Esophagus squamous epithelium (tissue), 5 donors: ENCODE measurements around the gene MKRN2OS. TPM values are rescaled to one million over a fixed set of nuclear protein-coding genes. Genes with fewer than 3 reads are reported as not detected.

Source experiments
- DNase-seq: peaks from one replicate; lab custom pipeline; 2025; lab: John Stamatoyannopoulos, UW
- H3K27ac ChIP-seq, 4 donors: fragments of 200-600 bp; sonication (generic); one replicate each; pipeline ENCODE4 v1.5.1; 2016 to 2019; ENCODE audit warnings: mild to moderate bottlenecking in 1 of 4
- H3K27me3 ChIP-seq, 4 donors: fragments of 200-600 bp; sonication (generic); 1 replicate in 3 of 4; 2 replicates in 1 of 4; pipeline versions ENCODE4 v1.5.1 to v1.6.0; 2017 to 2021; ENCODE audit warnings: antibody characterized with exemption in 1 of 4
- H3K36me3 ChIP-seq, 3 donors: fragments of 200-600 bp; sonication (generic); one replicate each; pipeline ENCODE4 v1.5.1; 2016 to 2019
- H3K4me1 ChIP-seq, 3 donors: fragments of 200-600 bp; sonication (generic); one replicate each; pipeline ENCODE4 v1.5.1; 2017 to 2019
- H3K4me3 ChIP-seq, 4 donors: fragments of 200-600 bp; sonication (generic); 1 replicate in 3 of 4; 2 replicates in 1 of 4; pipeline ENCODE4 v1.5.1; 2016 to 2019; ENCODE audit warnings: mild to moderate bottlenecking in 2 of 4, moderate library complexity in 1 of 4
- H3K9me3 ChIP-seq, 3 donors: fragments of 200-600 bp; sonication (generic); one replicate each; pipeline ENCODE4 v1.5.1; 2016 to 2019
- CTCF ChIP-seq, 6 experiments: fragments of 450-650 bp in 4 of 6; fragments of 200-600 bp in 2 of 6; sonication (generic) in 2 of 6; IDR thresholded peaks; one replicate each; pipeline ENCODE4 v1.5.1; 2016 to 2019; ENCODE audit warnings: antibody characterized with exemption in 6 of 6, mild to moderate bottlenecking in 4 of 6, moderate library complexity in 4 of 6
- POLR2A ChIP-seq, 4 donors: fragments of 450-650 bp; IDR thresholded peaks; one replicate each; pipeline ENCODE4 v1.6.1; 2017; ENCODE audit warnings: antibody characterized with exemption in 4 of 4, mild to moderate bottlenecking in 4 of 4, moderate library complexity in 3 of 4
- WGBS, 2 donors: methylation state at CpG; one replicate each; pipeline ENCODE4 v1.1.5; 2018; 5-methylcytosine and 5-hydroxymethylcytosine counted together
- intact Hi-C: fragments of 100-400 bp; cut with DNase I; formaldehyde crosslinking; loops from one replicate; pipeline ENCODE4 v1.15.0; 2022
- total RNA-seq, 4 donors: library from RNA; depleted of rRNA; stranded (reverse); fragments of >200 nt; gene quantifications; one replicate each; pipeline ENCODE4 v1.1.0, GENCODE V29; 2016
- donor health status: DM: yes; HTN: yes; CAD: no.

MKRN2OS gene
- total RNA-seq, 4 donors from 2014 or later = 0.97 to 7.6 (median 2.5) TPM

GRCh38 chr3:12568747-12569146, 23.4 kb upstream of the MKRN2OS start:
- intact Hi-C loops = no loop called here
- peaks cover 0 to 4% (median 0%) of the 10 kb centered on the region in 3 donors for H3K9me3 ChIP-seq
- H3K27me3 ChIP-seq = no peaks in the 10 kb centered on the region
- 33 to 49% methylated on average over 3 of the region's 3 CpGs for whole genome bisulfite sequencing, 2 donors
- TF ChIP-seq POLR2A (IDR thresholded peaks at IDR 0.05) = no peak
- TF ChIP-seq CTCF (IDR thresholded peaks at IDR 0.05) = no peak
- no peak overlapping the region for H3K4me3 ChIP-seq
- H3K4me1 ChIP-seq = peaks cover 0 to 24% (median 9%) of the 10 kb centered on the region in 3 donors
- no peak for DNase-seq
- no peak overlapping the region for H3K27ac ChIP-seq
- H3K36me3 ChIP-seq = peaks cover 30 to 56% (median 46%) of the 10 kb centered on the region in 3 donors

- DNase-seq = no peak
- TF ChIP-seq POLR2A (IDR thresholded peaks at IDR 0.05) = no peak
- no peak for TF ChIP-seq CTCF (IDR thresholded peaks at IDR 0.05)
- no peaks in the 10 kb centered on the region for H3K27me3 ChIP-seq
- H3K27ac ChIP-seq = no peak overlapping the region
- intact Hi-C loops = no loop called here
- peaks cover 16 to 39% (median 29%) of the 10 kb centered on the region in 3 donors for H3K36me3 ChIP-seq
- no peak overlapping the region for H3K4me3 ChIP-seq
- peaks cover 0 to 38% (median 11%) of the 10 kb centered on the region in 3 donors for H3K4me1 ChIP-seq
- peaks cover 0 to 4% (median 0%) of the 10 kb centered on the region in 3 donors for H3K9me3 ChIP-seq
These were observed 21.7 kb upstream of the MKRN2OS start for GRCh38 chr3:12566976-12567375.

GRCh38 chr3:12562451-12562850, 17.2 kb upstream of the MKRN2OS start:
- intact Hi-C loops = no loop called here
- no peak overlapping the region for H3K27ac ChIP-seq
- H3K4me1 ChIP-seq = peaks cover 0 to 66% (median 15%) of the 10 kb centered on the region in 3 donors
- 58 to 60% methylated on average over 1 of the region's 1 CpG for WGBS, 2 donors
- no peak overlapping the region for H3K4me3 ChIP-seq
- no peak for TF ChIP-seq POLR2A (IDR thresholded peaks at IDR 0.05)
- TF ChIP-seq CTCF (IDR thresholded peaks at IDR 0.05) = no peak
- no peak for DNase-seq
- peaks cover 0 to 4% (median 0%) of the 10 kb centered on the region in 3 donors for H3K9me3 ChIP-seq
- no peaks in the 10 kb centered on the region for H3K27me3 ChIP-seq
- peaks cover 0 to 5% (median 0%) of the 10 kb centered on the region in 3 donors for H3K36me3 ChIP-seq

GRCh38 chr3:12561397-12561796, 16.1 kb upstream of the MKRN2OS start:
- Histone ChIP-seq H3K27ac (no peak overlapping the region), H3K4me1 (peaks cover 0 to 59% (median 15%) of the 10 kb centered on the region in 3 donors), H3K27me3 (no peaks in the 10 kb centered on the region), H3K9me3 (peaks cover 0 to 4% (median 0%) of the 10 kb centered on the region in 3 donors), H3K4me3 (no peak overlapping the region), H3K36me3 (peaks cover 0 to 5% (median 0%) of the 10 kb centered on the region in 3 donors)
- no peak for DNase-seq
- TF ChIP-seq POLR2A (IDR thresholded peaks at IDR 0.05) = no peak
- no peak for TF ChIP-seq CTCF (IDR thresholded peaks at IDR 0.05)
- 53 to 63% methylated on average over 2 of the region's 2 CpGs for WGBS, 2 donors
- intact Hi-C loops = no loop called here

- H3K9me3 ChIP-seq = no peaks in the 10 kb centered on the region
- no peak for DNase-seq
- intact Hi-C loops = no loop called here
- H3K36me3 ChIP-seq = peaks cover 0 to under 1% (median 0%) of the 10 kb centered on the region in 3 donors
- H3K27ac ChIP-seq = no peak overlapping the region
- no peaks in the 10 kb centered on the region for H3K27me3 ChIP-seq
- H3K4me3 ChIP-seq = no peak overlapping the region
- TF ChIP-seq POLR2A (IDR thresholded peaks at IDR 0.05) (no peak), CTCF (IDR thresholded peaks at IDR 0.05) (no peak)
- WGBS, 2 donors = 77 to 81% methylated on average over 3 to 5 of the region's 5 CpGs
- peaks cover 0 to 66% (median 20%) of the 10 kb centered on the region in 3 donors for H3K4me1 ChIP-seq
These were observed 15.3 kb upstream of the MKRN2OS start for GRCh38 chr3:12560505-12561190.
